H1 (cell line): ENCODE measurements around the gene GFPT1. TPM values are rescaled to one million over a fixed set of nuclear protein-coding genes. Genes with fewer than 3 reads are reported as not detected.

Source experiments
- CTCF ChIA-PET: fragments of 300-600 bp; sonication (Branson Sonifier 250); formaldehyde crosslinking; loops from one replicate; lab custom pipeline; 2021; ENCODE audit not compliant: partially characterized antibody; lab: Charles Lee
- POLR2A ChIA-PET: fragments of 300-600 bp; sonication (Branson Sonifier 250); formaldehyde crosslinking; loops from one replicate; lab custom pipeline; 2021; ENCODE audit warnings: inconsistent platforms; ENCODE audit not compliant: partially characterized antibody; lab: Charles Lee
- DNase-seq, 2 experiments: peaks; one replicate each; pipeline versions ENCODE4 v3.0.0 to v3.0.0-alpha.2; 2010 to 2022; ENCODE audit warnings: low spot score in 2 of 2, low read depth in 1 of 2, mixed read lengths in 1 of 2
- FAIRE-seq: peaks from 2 replicates; lab custom pipeline; 2011; peaks lifted over from hg19 to GRCh38; lab: Jason Lieb, UNC
- H2AFZ ChIP-seq: 2 replicates; pipeline ENCODE4 v1.8.1; 2012; ENCODE audit warnings: low read length, inconsistent platforms
- H2AK5ac ChIP-seq: 2 replicates; pipeline ENCODE4 v1.6.1; 2013; ENCODE audit warnings: low read depth, low read length
- H2BK120ac ChIP-seq: replicated peaks from 2 replicates; pipeline ENCODE3; 2013; ENCODE audit warnings: low read depth, low read length, inconsistent platforms
- H2BK12ac ChIP-seq: 2 replicates; pipeline ENCODE4 v1.6.1; 2013; ENCODE audit warnings: low read depth, low read length
- H2BK15ac ChIP-seq: 2 replicates; pipeline ENCODE4 v1.6.1; 2013; ENCODE audit warnings: low read length
- H2BK20ac ChIP-seq: 2 replicates; pipeline ENCODE4 v1.6.1; 2013; ENCODE audit warnings: low read length
- H2BK5ac ChIP-seq: 2 replicates; pipeline ENCODE4 v1.6.1; 2013; ENCODE audit warnings: low read depth, low read length
- H3K14ac ChIP-seq: 2 replicates; pipeline ENCODE4 v1.6.1; 2013; ENCODE audit warnings: inconsistent platforms; ENCODE audit not compliant: insufficient read length
- H3K18ac ChIP-seq: 2 replicates; pipeline ENCODE4 v1.6.1; 2013; ENCODE audit warnings: low read length; ENCODE audit errors: extremely low read depth
- H3K23ac ChIP-seq: 2 replicates; pipeline ENCODE4 v1.6.1; 2013; ENCODE audit warnings: inconsistent platforms; ENCODE audit not compliant: insufficient read length
- H3K23me2 ChIP-seq: 2 replicates; pipeline ENCODE4 v1.6.1; 2013; ENCODE audit warnings: low read depth, low read length
- H3K27ac ChIP-seq: 2 replicates; pipeline ENCODE4 v1.6.1; 2011; ENCODE audit warnings: low read depth, low read length, inconsistent platforms
- H3K27me3 ChIP-seq, 4 experiments: replicated peaks in 1 of 4; 1 replicate in 1 of 4; 2 replicates in 3 of 4; pipeline versions ENCODE4 v1.6.1 to v1.8.1; 2011 to 2013; ENCODE audit warnings: low read length in 3 of 4, mild to moderate bottlenecking in 3 of 4, inconsistent platforms in 2 of 4, mixed read lengths in 2 of 4, moderate library complexity in 1 of 4; ENCODE audit not compliant: control insufficient read depth in 3 of 4, insufficient read depth in 3 of 4; ENCODE audit errors: extremely low read depth in 1 of 4
- H3K36me3 ChIP-seq, 4 experiments: 2 replicates each; pipeline versions ENCODE4 v1.6.1 to v1.8.1; 2011 to 2013; ENCODE audit warnings: mild to moderate bottlenecking in 4 of 4, low read length in 3 of 4, moderate library complexity in 2 of 4, control low read depth in 1 of 4, inconsistent platforms in 1 of 4; ENCODE audit not compliant: insufficient read depth in 4 of 4, control insufficient read depth in 2 of 4
- H3K4ac ChIP-seq: replicated peaks from 2 replicates; pipeline ENCODE3; 2013; ENCODE audit warnings: low read length, low read depth, mixed read lengths, inconsistent platforms; ENCODE audit not compliant: insufficient read length
- H3K4me1 ChIP-seq, 4 experiments: replicated peaks in 1 of 4; 1 replicate in 1 of 4; 2 replicates in 3 of 4; pipeline versions ENCODE4 v1.6.1 to v1.8.1; 2011 to 2013; ENCODE audit warnings: low read length in 3 of 4, inconsistent platforms in 2 of 4, mixed read lengths in 1 of 4; ENCODE audit not compliant: insufficient read depth in 4 of 4, control insufficient read depth in 3 of 4
- H3K4me2 ChIP-seq, 2 experiments: 2 replicates each; pipeline versions ENCODE4 v1.6.1 to v1.8.1; 2011 to 2013; ENCODE audit warnings: low read depth in 2 of 2, low read length in 2 of 2, control low read depth in 1 of 2, inconsistent platforms in 1 of 2, mild to moderate bottlenecking in 1 of 2; ENCODE audit not compliant: insufficient read depth in 1 of 2
- H3K4me3 ChIP-seq, 4 experiments: fragments of 200-600, 300-600 bp in 1 of 4; sonication (generic), shearing (Covaris generic), sonication (Bioruptor Twin) in 1 of 4; 2 replicates each; pipeline versions ENCODE4 v1.5.1 to v1.8.1; 2011 to 2016; ENCODE audit warnings: low read length in 4 of 4, low read depth in 3 of 4, control low read depth in 2 of 4, inconsistent platforms in 2 of 4, mild to moderate bottlenecking in 2 of 4, mixed read lengths in 1 of 4, moderate library complexity in 1 of 4; ENCODE audit not compliant: insufficient read depth in 2 of 4; ENCODE audit errors: extremely low read depth in 1 of 4
- H3K56ac ChIP-seq: replicated peaks from 2 replicates; pipeline ENCODE3; 2013; ENCODE audit warnings: low read depth, mild to moderate bottlenecking, mixed read lengths, low read length, inconsistent platforms; ENCODE audit not compliant: insufficient read length
- H3K79me1 ChIP-seq: 2 replicates; pipeline ENCODE4 v1.6.1; 2013; ENCODE audit warnings: low read depth, low read length, control low read depth
- H3K79me2 ChIP-seq, 2 experiments: 2 replicates each; pipeline versions ENCODE4 v1.6.1 to v1.8.1; 2012 to 2013; ENCODE audit warnings: low read length in 2 of 2, mild to moderate bottlenecking in 2 of 2, inconsistent platforms in 1 of 2; ENCODE audit not compliant: insufficient read depth in 2 of 2, control insufficient read depth in 1 of 2
- H3K9ac ChIP-seq, 4 experiments: replicated peaks in 1 of 4; 1 replicate in 1 of 4; 2 replicates in 3 of 4; pipeline versions ENCODE4 v1.6.1 to v1.8.1; 2011 to 2013; ENCODE audit warnings: low read depth in 3 of 4, low read length in 3 of 4, control low read depth in 2 of 4, mild to moderate bottlenecking in 2 of 4, moderate library complexity in 2 of 4, inconsistent platforms in 1 of 4; ENCODE audit errors: extremely low read depth in 1 of 4
- H3K9me3 ChIP-seq, 2 experiments: 2 replicates each; pipeline versions ENCODE4 v1.6.1 to v1.8.1; 2012 to 2013; ENCODE audit warnings: mild to moderate bottlenecking in 2 of 2, moderate library complexity in 2 of 2, control low read depth in 1 of 2, inconsistent platforms in 1 of 2, low read depth in 1 of 2, low read length in 1 of 2, mixed read lengths in 1 of 2; ENCODE audit not compliant: insufficient read depth in 2 of 2
- H4K20me1 ChIP-seq, 2 experiments: replicated peaks in 1 of 2; 2 replicates each; pipeline versions ENCODE3 to v1.8.1; 2011 to 2013; ENCODE audit warnings: inconsistent platforms in 2 of 2, low read length in 2 of 2, mild to moderate bottlenecking in 1 of 2; ENCODE audit not compliant: insufficient read depth in 2 of 2, control insufficient read depth in 1 of 2
- H4K5ac ChIP-seq: 2 replicates; pipeline ENCODE4 v1.6.1; 2013; ENCODE audit warnings: low read length, low read depth, mixed read lengths, inconsistent platforms; ENCODE audit not compliant: insufficient read length
- H4K8ac ChIP-seq: 2 replicates; pipeline ENCODE4 v1.8.0; 2013; ENCODE audit warnings: mild to moderate bottlenecking, moderate library complexity, low read length, inconsistent platforms; ENCODE audit not compliant: insufficient read depth; ENCODE audit errors: extremely low read depth
- H4K91ac ChIP-seq: replicated peaks from 2 replicates; pipeline ENCODE3; 2013; ENCODE audit warnings: low read length, mixed read lengths, inconsistent platforms; ENCODE audit not compliant: insufficient read length
- ATF3 ChIP-seq: IDR thresholded peaks from 2 replicates; pipeline ENCODE4 v1.6.1; 2011; ENCODE audit warnings: low read depth, mild to moderate bottlenecking, low read length; ENCODE audit not compliant: insufficient read depth
- BRCA1 ChIP-seq: IDR thresholded peaks from 2 replicates; pipeline ENCODE4 v1.6.1; 2012; ENCODE audit warnings: low read depth, low read length, improper control_type of control experiment
- CBX8 ChIP-seq: fragments of 300-800, 300-1000 bp; sonication (generic); IDR thresholded peaks from 2 replicates; pipeline ENCODE4 v1.7.1; 2016; ENCODE audit warnings: low read depth, low read length, borderline replicate concordance
- FOSL1 ChIP-seq: IDR thresholded peaks from 2 replicates; pipeline ENCODE4 v1.6.1; 2011; ENCODE audit warnings: mild to moderate bottlenecking, low read depth, low read length, moderate library complexity; ENCODE audit not compliant: insufficient read depth
- HDAC6 ChIP-seq: IDR thresholded peaks from one replicate; pipeline ENCODE4 v1.7.1; 2012; ENCODE audit warnings: low read depth, mild to moderate bottlenecking, inconsistent platforms, low read length, moderate library complexity
- KDM1A ChIP-seq: fragments of 200-600, 300-600 bp; sonication (generic); IDR thresholded peaks from 2 replicates; pipeline ENCODE4 v1.7.1; 2016; ENCODE audit warnings: mild to moderate bottlenecking, low read length, borderline replicate concordance
- POLR2A ChIP-seq, 2 experiments: IDR thresholded peaks; 1 replicate in 1 of 2; 2 replicates in 1 of 2; pipeline ENCODE4 v1.6.1; 2011; ENCODE audit warnings: low read depth in 2 of 2, low read length in 2 of 2, mild to moderate bottlenecking in 2 of 2; ENCODE audit errors: control extremely low read depth in 1 of 2
- POLR2AphosphoS5 ChIP-seq: IDR thresholded peaks from 2 replicates; pipeline ENCODE4 v1.6.1; 2011; ENCODE audit warnings: low read depth, low read length
- RFX5 ChIP-seq: IDR thresholded peaks from 2 replicates; pipeline ENCODE4 v1.6.1; 2011; ENCODE audit warnings: low read depth, low read length, improper control_type of control experiment, borderline replicate concordance
- WGBS, 2 experiments: shearing (Covaris generic) in 1 of 2; methylation state at CpG; one replicate each; pipeline versions ENCODE4 v1.1.6 to v1.1.7; 2013 to 2015; ENCODE audit warnings: low lambda C conversion rate in 2 of 2, mixed read lengths in 2 of 2, inconsistent platforms in 1 of 2, low coverage in 1 of 2, missing lambda C conversion rate in 1 of 2; ENCODE audit not compliant: insufficient replicate concordance in 2 of 2, insufficient coverage in 1 of 2, insufficient read length in 1 of 2; ENCODE audit errors: extremely low coverage in 1 of 2, missing lambda C conversion rate in 1 of 2; 5-methylcytosine and 5-hydroxymethylcytosine counted together
- polyA plus RNA-seq, 7 experiments: library from polyadenylated mRNA; depleted of rRNA in 3 of 7; stranded (reverse) in 5 of 7; unstranded in 2 of 7; fragments of >200 nt in 5 of 7; fragments of 200-250 nt in 2 of 7; gene quantifications; 1 replicate in 5 of 7; 2 replicates in 1 of 7; 4 replicates in 1 of 7; pipeline versions ENCODE4 v1.2.1 to v1.2.3, GENCODE V29; 2011 to 2013; ENCODE audit warnings: missing spikeins in 2 of 7, mixed read lengths in 2 of 7
- total RNA-seq: library from RNA; stranded (reverse); fragmentation: NEBNext Ultra II Directional; extraction: Animal tissue kit (Norgen Biotek cat#: 25700); gene quantifications from 2 replicates; pipeline ENCODE4 v1.2.1, GENCODE V29; 2021

Gene GFPT1
- total and polyA plus RNA-seq, 2 of the 8 experiments (the other 6 are each of a cell fraction or from before 2014, with no cell fraction given), result 13.3 to 76.2 TPM

- no peak overlapping the region for H4K91ac ChIP-seq
- 100% methylated on average over 2 of the region's 2 CpGs; no CpG with 5 or more reads in 1 of the 2 experiments for WGBS, 2 experiments
- POLR2A ChIA-PET, result interaction anchor here (0.6 to 1.1 kb wide), 3 partner anchors 10 to 55 kb away, joined by 3 to 4 read pairs (median 3); partner anchors contain the start of gene NFU1
- no peak overlapping the region for H2AK5ac ChIP-seq
- H4K8ac ChIP-seq, result no peak overlapping the region
- no peak overlapping the region for H3K4me2 ChIP-seq
- no peak overlapping the region for H2BK15ac ChIP-seq
- CTCF ChIA-PET, result no interaction called here
- H3K79me1 ChIP-seq, result peaks cover 4% of the 10 kb centered on the region
- peaks cover 0 to under 1% (median 0%) of the 10 kb centered on the region in 4 experiments; a peak in 2 of 7 replicates for H3K4me1 ChIP-seq
- peaks cover 0 to 84% of the 10 kb centered on the region in 2 experiments; a peak in 3 of 4 replicates for H3K79me2 ChIP-seq
- no peak overlapping the region for H3K23ac ChIP-seq
- no peak overlapping the region for H2BK12ac ChIP-seq
- peaks cover 2 to 6% of the 10 kb centered on the region in 2 experiments for H4K20me1 ChIP-seq
- H2BK5ac ChIP-seq, result no peak overlapping the region
- no peaks in the 10 kb centered on the region for H3K27me3 ChIP-seq
- no peak for FAIRE-seq
- no peak overlapping the region for H3K56ac ChIP-seq
- H3K9me3 ChIP-seq, result no peaks in the 10 kb centered on the region
- H2BK20ac ChIP-seq, result no peak overlapping the region
- H3K18ac ChIP-seq, result no peak overlapping the region
- H3K4me3 ChIP-seq, result no peak overlapping the region
- no peak overlapping the region for H3K9ac ChIP-seq
- peaks cover 0 to 4% (median 0%) of the 10 kb centered on the region in 4 experiments; a peak in 1 of 8 replicates for H3K36me3 ChIP-seq
- TF ChIP-seq HDAC6, result no peak
- TF ChIP-seq POLR2A (IDR thresholded peaks at IDR 0.05; ENCODE audit: control extremely low read depth in 1 of 2, low read depth in 2 of 2, low read length in 2 of 2), result no peak
- TF ChIP-seq BRCA1, result no peak
- no peak for TF ChIP-seq FOSL1
- TF ChIP-seq CBX8, result no peak
- no peak for TF ChIP-seq RFX5
- TF ChIP-seq KDM1A, result no peak
- no peak for TF ChIP-seq POLR2AphosphoS5
- no peak for TF ChIP-seq ATF3
- TF ChIP-seq, all 59 proteins: peak for 0
- DNase-seq, result no peak
- no peak overlapping the region for H4K5ac ChIP-seq
- H2BK120ac ChIP-seq, result no peak overlapping the region
- H3K23me2 ChIP-seq, result peaks cover 2% of the 10 kb centered on the region; the same call in 1 of the 2 replicates
- H3K4ac ChIP-seq, result no peak overlapping the region
- H2AFZ ChIP-seq, result no peak overlapping the region
- no peak overlapping the region for H3K27ac ChIP-seq
- no peak overlapping the region for H3K14ac ChIP-seq
Measured at GRCh38 chr2:69382547-69382946, 4.5 kb downstream of the GFPT1 start.
